Stimulated activated CD8-positive, alpha-beta memory T cell treated with anti-CD3 and anti-CD28 coated beads, Interleukin-4, amount 100 ng/mL, for 24 hours (primary cell): ENCODE measurements around the gene ZDHHC5.
"Not testable (repeated sequence)": the region's sequence is repeated elsewhere in the genome, so short reads cannot be mapped to it uniquely, and the experiment has no call there.

ENCODE experiments used
- DNase-seq: peaks from one replicate; pipeline ENCODE4 v3.0.0-alpha.2; 2020; ENCODE audit warnings: low read depth

The ZDHHC5 gene

DNA sequence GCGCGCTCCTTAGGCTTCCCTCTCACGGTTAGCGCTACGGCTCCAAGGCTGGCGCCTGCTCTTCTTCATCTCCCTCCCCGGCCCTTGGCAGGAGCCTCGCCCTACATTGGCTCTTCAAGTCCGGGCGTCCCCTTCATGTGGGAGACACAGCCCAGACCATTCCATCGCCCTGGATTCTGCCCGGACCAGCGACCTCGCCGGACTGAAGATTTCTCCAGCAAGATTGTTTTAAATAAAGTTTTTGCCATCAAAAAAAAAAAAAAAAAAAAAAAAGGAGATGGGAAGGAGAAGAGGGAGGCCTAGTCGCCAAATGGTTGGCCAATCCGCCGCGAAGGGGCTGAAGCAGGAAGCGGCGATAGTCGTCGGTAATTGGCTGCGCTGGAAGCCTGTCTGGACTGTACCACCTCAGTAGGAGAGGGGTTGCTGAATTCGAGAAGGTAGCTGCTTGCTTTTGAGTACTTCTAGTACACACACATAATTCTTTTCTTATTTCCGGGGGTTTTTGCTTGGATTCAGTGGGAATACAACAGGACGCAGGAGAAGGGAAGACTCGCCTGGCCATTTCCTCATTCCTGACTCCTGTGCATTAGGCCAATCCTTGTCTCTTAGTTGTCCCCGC, 688 bp upstream of the ZDHHC5 start:
- DNase-seq = peak; percentile 85

DNA sequence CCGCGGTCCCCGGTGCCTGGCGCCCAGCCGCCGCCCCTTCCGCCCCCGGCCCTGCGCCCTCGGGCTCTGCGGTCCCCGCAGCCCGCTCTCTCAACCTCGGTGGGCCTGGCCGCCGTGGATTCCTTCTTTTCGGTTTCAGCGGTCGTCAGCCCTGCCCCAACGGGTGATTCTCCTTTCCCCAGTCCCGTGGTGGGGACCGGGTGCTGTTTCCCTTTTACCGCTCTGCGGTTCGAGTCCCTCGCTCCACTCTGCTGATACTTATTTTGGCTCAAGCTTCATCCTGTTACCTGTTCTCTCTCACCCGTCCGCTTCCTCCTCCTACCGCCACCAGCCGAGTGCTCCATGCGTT, 494 bp downstream of the ZDHHC5 start:
- DNase-seq = no peak

DNA sequence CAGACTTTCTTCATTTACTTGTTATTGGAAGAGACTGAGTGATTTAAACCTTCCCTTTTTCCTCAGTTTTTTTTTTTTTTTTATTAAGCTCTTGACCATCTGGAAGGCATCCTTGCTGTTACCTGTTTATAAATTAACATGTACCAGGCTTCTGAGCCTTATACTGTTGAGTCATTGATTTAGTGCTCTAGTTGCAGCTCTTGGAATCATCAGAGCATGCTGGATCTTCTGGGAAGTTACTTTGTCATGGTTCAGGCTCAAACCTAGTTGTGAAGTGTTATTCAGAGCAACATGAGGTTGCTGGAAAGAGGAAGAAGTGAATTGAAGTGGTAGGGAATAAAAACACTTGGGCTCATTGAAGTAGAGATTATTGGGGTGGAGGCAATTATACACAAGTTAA, 6.3 kb downstream of the ZDHHC5 start:
- no peak for DNase-seq

DNA sequence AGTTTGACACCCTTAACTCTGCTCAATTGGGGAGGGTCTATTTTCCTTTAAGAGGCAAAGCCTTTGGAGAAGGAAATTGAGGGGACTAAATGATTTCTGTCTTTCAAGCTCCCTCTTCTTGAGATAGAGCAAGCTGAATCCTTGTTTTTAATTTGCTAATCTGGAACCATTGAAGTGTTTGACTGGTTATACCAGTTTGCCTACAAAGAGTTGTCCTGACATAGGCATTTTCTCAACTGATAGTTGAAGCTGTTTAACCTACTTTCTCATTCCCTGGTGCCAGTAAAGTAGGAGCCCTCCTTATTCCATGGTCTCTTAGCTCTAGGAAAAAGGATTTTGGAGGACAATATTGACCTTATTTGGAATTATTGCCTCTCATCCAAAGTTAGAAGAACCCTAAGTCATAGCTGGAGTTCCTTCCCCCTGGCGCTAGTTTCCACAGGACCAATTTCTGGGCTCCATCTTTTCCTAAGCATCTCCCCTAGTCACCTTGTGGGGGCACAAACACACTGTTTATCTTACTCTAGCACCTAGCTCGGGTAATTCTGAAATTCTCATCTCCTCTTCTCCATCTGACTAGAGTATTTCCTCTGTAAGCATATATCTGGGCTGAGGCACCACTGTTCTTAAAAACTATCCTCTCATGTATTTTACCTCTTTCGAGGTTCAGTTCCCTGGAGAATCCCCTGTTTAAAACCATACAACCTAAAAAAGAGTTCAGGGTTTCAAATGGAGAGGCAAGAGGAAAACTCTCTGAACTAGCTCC, 7.4 kb downstream of the ZDHHC5 start:
- no peak for DNase-seq

DNA sequence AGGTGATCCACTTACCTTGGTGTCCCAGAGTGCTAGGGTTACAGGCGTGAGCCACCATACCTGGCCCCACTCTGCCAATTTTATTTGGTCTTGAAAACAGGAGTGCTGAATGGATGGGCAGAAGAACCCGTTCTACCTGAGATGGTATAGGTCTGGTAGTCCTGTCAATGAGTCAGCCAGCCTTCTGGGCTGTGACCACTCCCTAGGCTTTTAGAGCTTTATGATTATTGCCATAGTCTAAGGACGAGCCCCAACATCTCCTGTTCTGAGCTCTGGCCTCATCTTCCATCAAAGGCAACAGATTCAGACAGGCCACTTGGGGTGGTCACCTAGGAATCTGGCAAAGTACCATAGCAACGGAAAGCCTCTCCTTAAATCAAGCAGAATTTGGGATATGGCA, 11.5 kb downstream of the ZDHHC5 start:
- no peak for DNase-seq

DNA sequence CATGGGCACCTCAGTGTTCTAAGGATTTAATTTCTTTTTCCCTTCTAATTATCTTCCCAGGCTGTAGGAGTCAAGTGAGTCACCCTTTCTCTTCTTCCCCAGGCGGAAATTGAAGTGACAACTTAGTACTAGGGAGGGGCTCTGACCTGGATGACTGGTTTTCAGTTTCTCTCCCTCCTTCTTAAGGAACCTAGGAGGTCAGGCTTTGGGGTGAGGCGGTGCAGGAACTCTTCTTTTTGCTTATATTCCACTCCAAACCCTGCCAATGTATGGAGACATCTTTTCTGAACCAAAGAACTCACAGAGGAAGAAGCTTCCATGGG, 12.6 kb downstream of the ZDHHC5 start:
- no peak for DNase-seq

DNA sequence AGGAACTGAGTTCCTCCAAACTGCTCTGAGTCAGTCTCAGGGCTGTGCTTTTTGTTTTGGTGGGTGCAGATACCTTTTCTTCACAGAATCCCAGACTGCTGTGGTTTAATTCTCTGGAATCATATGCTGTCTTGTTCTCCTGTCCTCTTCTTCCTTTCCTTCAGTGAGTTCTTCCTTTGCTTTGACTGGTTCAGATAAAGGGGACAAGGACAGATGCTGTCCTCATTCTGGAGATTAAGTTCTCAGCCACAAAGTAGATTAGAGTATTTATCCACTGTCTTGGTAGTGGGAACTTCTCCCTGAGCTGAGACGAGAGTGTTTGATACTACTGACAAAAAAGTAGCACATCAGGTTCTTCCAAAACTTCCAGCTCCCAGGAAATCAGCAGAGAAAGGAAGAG, 13.3 kb downstream of the ZDHHC5 start:
- DNase-seq = no peak

DNA sequence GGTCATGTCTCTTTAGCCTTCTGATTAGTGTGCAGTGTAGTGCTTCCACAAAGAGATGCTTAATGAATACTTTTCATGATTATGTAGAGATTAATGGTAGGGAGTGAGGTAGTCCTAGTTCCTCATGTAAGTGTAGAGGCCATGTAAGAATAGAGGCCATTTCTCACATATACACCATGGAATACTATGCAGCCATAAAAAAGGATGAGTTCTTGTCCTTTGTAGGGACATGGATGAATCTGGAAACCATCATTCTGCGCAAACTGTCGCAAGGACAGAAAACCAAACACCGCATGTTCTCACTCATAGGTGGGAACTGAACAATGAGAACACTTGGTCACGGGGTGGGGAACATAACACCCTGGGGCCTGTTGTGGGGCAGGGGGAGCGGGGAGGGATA, 22.6 kb downstream of the ZDHHC5 start:
- not testable (repeated sequence) for DNase-seq

DNA sequence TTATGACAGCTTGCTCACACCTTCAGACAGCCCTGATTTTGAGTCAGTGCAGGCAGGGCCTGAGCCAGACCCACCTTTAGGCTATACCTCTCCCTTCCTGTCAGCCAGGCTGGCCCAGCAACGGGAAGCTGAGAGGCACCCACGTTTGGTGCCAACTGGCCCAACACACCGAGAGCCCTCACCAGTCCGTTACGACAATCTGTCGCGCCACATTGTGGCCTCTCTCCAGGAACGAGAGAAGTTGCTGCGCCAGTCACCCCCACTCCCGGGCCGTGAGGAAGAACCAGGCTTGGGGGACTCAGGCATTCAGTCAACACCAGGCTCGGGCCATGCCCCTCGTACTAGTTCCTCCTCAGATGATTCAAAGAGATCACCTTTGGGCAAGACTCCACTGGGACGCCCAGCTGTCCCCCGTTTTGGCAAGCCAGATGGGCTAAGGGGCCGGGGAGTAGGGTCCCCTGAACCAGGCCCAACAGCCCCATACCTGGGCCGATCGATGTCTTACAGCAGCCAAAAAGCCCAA, 31.0 kb downstream of the ZDHHC5 start:
- no peak for DNase-seq

DNA sequence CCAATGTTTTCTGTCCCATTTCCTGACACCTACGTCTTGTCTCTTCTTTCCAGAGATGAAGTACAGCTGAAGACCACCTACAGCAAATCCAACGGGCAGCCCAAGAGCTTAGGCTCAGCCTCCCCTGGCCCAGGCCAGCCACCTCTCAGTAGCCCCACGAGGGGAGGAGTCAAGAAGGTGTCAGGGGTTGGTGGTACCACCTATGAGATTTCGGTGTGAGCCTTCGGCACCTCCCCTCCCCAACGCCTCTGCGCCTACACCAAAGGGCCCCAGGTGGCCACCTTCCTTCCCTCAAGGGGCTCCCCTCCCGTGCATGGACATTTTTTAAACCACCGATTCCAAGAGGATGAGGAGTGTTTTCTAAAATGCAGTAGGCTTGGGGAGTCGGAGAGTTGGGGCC, 31.9 kb downstream of the ZDHHC5 start:
- DNase-seq = no peak

DNA sequence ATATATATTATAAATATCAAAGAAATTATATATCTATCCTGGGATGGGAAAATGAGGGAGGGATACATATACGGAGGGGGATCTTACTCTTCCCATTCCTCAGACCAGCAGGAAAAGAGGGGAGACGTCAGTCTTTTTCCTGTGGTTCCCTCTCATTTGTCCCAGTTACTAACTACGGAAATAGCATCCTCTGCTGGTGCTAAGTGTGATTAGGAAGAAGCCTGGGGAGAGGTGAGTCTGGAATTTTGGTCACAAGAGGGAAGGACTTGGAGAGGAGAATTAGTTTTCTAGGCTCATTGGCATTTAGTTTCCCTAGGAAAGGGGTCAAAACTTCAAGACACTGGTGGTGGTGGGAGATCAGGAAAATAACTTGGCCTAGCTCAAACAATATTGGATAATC, 32.5 kb downstream of the ZDHHC5 start:
- DNase-seq = no peak

DNA sequence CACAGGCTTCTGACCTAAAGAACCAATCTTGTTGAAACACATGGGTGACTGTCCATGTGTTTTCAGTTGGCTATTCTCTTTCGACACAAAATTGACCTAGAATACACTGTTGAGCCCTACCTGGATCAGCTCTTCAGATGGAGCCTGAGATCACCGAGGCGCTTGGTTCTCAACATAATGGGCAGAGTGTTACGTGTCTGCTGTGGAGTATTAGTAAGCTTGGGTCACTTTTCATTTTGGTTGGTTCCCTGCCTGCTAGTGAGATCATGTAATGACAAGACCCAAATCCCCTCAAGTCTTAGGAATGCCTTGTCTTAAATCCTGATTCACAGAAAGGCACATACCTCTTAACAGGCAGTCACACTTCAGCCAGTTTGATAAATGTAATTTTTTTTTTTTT, 35.4 kb downstream of the ZDHHC5 start:
- DNase-seq = no peak

DNA sequence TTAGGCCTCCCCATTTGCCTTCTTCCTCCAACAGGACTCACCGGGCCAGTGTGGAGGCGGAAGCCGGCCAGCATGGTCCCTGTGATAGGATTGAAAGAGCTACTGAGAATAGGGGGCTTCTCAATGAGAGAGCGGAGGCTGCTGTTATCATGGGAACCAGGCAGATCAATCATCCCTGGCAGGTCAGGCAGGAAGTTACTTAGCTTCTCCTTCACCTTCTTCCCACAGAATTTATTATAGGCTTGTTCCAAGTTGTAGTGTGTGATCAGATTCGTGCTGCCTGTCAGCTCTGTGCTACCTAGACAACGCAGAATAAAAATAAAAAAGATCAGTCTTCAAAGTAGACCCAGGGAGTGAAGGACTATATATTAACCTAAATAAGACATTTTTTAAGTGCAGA, 37.0 kb downstream of the ZDHHC5 start:
- DNase-seq = no peak

DNA sequence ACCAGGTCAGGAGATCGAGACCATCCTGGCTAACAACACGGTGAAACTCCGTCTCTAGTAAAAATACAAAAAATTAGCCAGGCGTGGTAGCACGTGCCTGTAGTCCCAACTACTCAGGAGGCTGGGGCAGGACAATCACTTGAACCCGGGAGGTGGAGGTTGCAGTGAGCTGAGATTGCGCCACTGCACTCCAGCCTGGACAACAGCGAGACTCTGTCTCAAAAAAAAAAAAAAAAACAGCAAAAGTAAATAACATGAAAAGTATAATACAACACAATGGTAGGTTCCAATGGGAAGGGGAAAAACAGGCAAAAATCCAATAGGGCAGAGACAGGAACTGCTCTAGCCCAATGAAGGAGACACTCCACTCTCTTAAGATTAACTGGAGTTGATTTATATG, 37.5 kb downstream of the ZDHHC5 start:
- not testable (repeated sequence) for DNase-seq

DNA sequence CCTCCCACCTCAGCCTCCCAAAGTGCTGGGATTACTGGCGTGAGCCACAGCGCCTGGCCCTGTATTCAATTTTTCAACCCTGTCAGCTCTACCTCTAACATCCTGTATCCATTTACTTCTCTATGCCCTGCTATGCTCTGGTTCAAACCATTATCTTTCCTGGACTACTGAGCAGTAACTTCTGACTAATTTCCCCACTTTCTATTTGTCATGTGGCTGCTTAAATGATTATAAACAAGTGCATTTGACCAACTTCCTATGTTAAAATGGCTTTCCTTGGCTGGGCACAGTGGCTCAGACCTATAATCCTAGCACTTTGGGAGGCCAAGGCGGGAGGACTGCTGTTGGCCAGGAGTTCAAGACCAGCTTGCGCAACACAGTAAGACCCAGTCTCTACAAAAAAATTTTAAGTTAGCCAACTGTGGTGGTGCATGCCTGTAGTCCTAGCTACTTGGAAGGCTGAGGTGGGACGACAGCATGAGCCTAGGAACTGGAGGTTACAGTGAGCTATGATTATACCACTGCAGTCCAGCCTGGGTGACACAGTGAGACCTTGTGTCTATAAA, 42.0 kb downstream of the ZDHHC5 start:
- DNase-seq = no peak

DNA sequence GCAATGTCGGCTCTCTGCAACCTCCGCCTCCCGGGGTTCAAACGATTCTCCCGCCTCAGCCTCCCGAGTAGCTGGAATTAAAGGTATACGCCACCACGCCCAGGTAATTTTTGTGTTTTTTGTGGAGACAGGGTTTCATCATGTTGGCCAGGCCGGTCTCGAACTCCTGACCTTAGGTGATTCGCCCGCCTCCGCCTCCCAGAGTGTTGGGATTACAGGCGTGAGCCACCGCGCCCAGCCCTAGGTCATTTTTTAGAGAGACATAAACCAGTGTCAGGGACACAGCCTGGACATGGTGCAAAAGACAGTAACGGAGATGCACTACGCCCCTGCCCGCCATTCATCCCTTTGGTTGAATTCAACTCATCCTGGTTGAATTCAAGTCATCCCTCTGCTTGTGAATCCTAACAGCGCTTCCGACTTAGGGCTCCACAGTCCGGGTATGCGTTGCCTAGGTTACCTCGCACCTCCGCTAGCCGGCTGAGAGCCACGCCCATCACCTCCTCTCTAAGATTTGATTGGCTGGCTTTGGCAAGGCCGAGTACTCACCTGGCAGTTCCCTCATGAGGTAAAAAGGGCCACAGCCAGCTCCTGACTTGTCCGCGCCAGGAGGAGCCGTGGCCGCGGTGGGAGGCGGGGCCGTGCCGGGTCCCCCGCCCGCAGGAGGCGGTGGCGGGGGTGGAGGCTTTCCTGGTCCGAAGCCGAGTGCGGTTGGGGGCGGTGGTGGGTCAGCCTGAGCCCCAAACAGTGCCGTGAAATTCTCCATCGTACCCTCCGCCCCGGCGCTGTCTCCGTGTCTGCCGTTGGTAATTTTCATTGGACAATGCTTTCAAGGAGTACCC, 43.7 kb downstream of the ZDHHC5 start, which contains the start of gene MED19:
MED19 (minus strand) TSS at position 802 of the 842 bp plus-strand sequence; CDS start at position 766, 36 bp downstream.
- peak; percentile 50 for DNase-seq

DNA sequence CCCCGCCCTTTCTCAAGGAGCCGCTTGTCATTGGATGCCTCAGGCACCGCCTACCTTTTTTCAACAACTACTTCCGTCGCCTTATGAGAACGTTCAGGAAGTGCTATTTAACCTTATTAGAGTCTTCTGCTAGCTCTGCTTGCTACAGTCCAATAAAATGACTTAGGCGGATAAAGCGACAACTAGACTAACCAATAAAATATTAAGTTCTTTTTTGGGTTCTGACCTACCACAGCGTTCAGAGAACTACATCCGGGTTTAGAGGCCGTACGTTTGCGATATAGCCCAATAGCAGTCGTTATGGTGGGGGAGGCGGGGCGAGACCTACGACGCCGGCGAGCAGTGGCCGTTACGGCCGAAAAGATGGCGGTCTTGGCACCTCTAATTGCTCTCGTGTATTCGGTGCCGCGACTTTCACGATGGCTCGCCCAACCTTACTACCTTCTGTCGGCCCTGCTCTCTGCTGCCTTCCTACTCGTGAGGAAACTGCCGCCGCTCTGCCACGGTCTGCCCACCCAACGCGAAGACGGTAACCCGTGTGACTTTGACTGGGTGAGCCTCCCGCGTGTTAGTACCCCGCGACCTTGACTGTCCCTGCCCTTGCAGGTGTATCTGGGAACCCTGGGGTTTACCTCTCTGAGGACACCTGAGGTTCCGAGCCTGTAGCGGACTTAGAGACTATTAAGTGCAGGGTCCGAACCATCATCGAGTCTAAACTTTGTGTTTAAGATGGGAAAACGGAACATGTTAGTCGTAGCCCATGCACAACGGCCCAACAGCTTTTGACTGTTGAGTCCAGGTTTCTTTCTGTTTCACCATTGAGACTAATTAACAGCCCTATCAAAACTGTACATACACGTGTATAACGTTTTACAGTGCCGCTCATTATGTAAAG, 44.6 kb downstream of the ZDHHC5 start, which contains the start of gene TMX2:
TMX2 (plus strand) TSS at position 338 of the 895 bp plus-strand sequence; CDS start at position 364, 26 bp downstream.
- peak; percentile 80 for DNase-seq

DNA sequence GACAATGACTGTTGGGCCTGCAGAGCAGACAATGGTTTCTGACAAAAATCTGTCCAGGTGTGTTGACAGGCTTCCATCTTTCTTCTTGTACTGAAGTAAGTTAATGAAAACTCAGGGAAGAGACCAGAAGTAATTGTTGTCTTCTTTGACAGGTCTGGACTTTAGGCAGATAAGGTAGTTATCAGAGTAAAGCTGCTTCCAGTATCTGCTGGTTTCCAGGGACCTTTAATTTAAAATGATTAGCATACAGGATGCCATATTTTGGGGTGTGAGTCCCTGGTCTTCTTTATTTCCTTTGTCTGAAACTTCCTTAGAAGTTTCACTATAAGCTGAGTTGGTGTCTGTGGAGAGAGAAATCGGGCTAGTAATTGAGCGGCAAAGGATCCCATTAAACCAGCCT, 45.9 kb downstream of the ZDHHC5 start:
- no peak for DNase-seq

DNA sequence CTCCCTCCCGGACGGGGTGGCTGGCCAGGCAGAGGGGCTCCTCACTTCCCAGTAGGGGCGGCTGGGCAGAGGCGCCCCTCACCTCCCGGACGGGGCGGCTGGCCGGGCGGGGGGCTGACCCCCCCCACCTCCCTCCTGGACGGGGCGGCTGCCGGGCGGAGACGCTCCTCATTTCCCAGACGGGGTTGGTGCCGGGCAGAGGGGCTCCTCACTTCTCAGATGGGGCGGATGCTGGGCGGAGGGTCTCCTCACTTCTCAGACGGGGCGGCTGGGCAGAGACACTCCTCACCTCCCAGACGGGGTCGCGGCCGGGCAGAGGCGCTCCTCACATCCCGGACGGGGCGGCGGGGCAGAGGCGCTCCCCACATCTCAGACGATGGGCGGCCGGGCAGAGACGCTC, 48.8 kb downstream of the ZDHHC5 start:
- DNase-seq = not testable (repeated sequence)

DNA sequence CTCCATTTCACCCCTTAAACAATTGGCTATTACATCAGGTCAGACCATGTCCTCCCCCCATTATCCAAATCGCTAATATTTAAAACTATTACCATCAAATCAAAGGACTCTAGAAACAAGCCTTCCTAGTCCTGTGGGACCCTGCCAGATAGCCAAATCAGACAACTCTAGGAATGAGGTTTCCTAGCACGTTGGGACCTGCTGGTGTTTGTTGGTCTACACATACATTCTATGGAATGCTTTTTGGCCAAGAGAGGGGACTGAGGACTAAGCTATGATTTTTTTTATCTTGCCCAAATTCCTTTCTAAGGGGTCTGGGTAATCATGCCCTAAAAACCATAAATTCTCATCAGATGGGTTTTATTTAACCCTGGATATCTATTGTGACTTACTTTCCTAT, 59.3 kb downstream of the ZDHHC5 start:
- no peak for DNase-seq

DNA sequence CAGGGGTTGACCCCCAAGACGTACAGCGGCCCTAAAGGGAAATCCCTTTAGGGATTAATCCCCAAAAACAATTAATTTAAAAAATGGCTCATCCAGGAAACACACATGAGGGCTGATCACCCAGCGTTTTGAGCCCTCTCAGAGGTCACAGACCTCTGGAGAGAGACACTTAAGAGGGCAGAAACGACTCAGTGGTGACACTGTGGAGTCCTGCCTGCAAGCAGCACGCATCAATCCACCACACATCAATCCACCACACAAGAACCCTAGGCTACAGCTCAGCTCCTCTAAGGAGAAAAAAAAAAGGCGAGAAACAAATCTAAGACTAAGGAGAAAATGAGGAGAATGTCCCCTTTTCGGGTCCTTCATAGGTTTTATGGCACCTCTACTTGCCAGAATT, 60.9 kb downstream of the ZDHHC5 start:
- no peak for DNase-seq
